GM12878 (cell line): ENCODE measurements around the gene AGTRAP. TPM values are rescaled to one million over a fixed set of nuclear protein-coding genes. Genes with fewer than 3 reads are reported as not detected.

Experiments used
- polyA plus RNA-seq, 11 experiments: library from polyadenylated mRNA; depleted of rRNA in 4 of 11; unstranded in 6 of 11; stranded (reverse) in 5 of 11; fragments of >200 nt; fragmentation: Nextera tagmentation in 4 of 11; fragmentation: Illumina TruSeq in 1 of 11; extraction: Ambion mirVana in 4 of 11; extraction: Trizol in 1 of 11; gene quantifications; 1 replicate in 1 of 11; 2 replicates in 10 of 11; pipeline versions ENCODE4 v1.2.1 to v1.2.3, GENCODE V29; 2011 to 2016; ENCODE audit warnings: inconsistent platforms in 2 of 11, missing spikeins in 2 of 11, low read depth in 1 of 11
- total RNA-seq, 4 experiments: library from RNA; depleted of rRNA in 3 of 4; stranded (reverse); fragments of >200 nt in 3 of 4; fragmentation: Illumina TruSeq in 1 of 4; extraction: Trizol in 1 of 4; gene quantifications; 2 replicates each; pipeline versions ENCODE4 v1.2.1 to v1.2.3, GENCODE V29; 2013 to 2021

Gene AGTRAP
- total and polyA plus RNA-seq, 10 of the 15 experiments (the other 5 are each of a cell fraction or from before 2014, with no cell fraction given): 3.0 to 17.4 (median 10.2) TPM

Other genes with a start within 250 kb of the AGTRAP start
Only the 7 nearest of the 13 such genes appear.
- 9.4 and 10.0 TPM in 2 replicates for gene FBXO44, start 81.3 kb upstream of the AGTRAP start, total RNA-seq (2014; rRNA removed)
- gene FBXO44, start 81.3 kb upstream of the AGTRAP start, total RNA-seq (2014; rRNA removed; fragmentation: Illumina TruSeq; extraction: Trizol): 4.2 and 4.8 TPM in 2 replicates
- 12.9 and 13.2 TPM in 2 replicates for gene FBXO44, start 81.3 kb upstream of the AGTRAP start, total RNA-seq (2021)
- gene FBXO44, start 81.3 kb upstream of the AGTRAP start, polyA plus RNA-seq (2011; rRNA removed): 4.1 and 6.3 TPM in 2 replicates
- gene FBXO44, start 81.3 kb upstream of the AGTRAP start, polyA plus RNA-seq (2014; fragmentation: Illumina TruSeq; extraction: Trizol): 1.1 and 4.0 TPM in 2 replicates
- gene FBXO44, start 81.3 kb upstream of the AGTRAP start, polyA plus RNA-seq (2014; fragmentation: Nextera tagmentation; extraction: Ambion mirVana): 1 to 10 TPM in 1 of 2 experiments, under 1 TPM in 1; 0.77 to 1.5 TPM
- 17.5 and 22.4 TPM in 2 replicates for gene FBXO44, start 81.3 kb upstream of the AGTRAP start, polyA plus RNA-seq (2014; rRNA removed)
- gene FBXO44, start 81.3 kb upstream of the AGTRAP start, polyA plus RNA-seq (2016; fragmentation: Nextera tagmentation; extraction: Ambion mirVana): 10 to 100 TPM; 11.7 to 12.9 TPM
- 37.1 TPM in 2 replicates for gene FBXO6, start 71.9 kb upstream of the AGTRAP start, total RNA-seq (2014; rRNA removed)
- 15.7 and 16.8 TPM in 2 replicates for gene FBXO6, start 71.9 kb upstream of the AGTRAP start, total RNA-seq (2014; rRNA removed; fragmentation: Illumina TruSeq; extraction: Trizol)
- gene FBXO6, start 71.9 kb upstream of the AGTRAP start, total RNA-seq (2021): 15.9 and 17.8 TPM in 2 replicates
- 9.2 and 17.0 TPM in 2 replicates for gene FBXO6, start 71.9 kb upstream of the AGTRAP start, polyA plus RNA-seq (2011; rRNA removed)
- gene FBXO6, start 71.9 kb upstream of the AGTRAP start, polyA plus RNA-seq (2014; fragmentation: Illumina TruSeq; extraction: Trizol): 10.5 and 18.4 TPM in 2 replicates
- 1 to 10 TPM; 6.0 to 9.3 TPM for gene FBXO6, start 71.9 kb upstream of the AGTRAP start, polyA plus RNA-seq (2014; fragmentation: Nextera tagmentation; extraction: Ambion mirVana)
- gene FBXO6, start 71.9 kb upstream of the AGTRAP start, polyA plus RNA-seq (2014; rRNA removed): 38.2 and 42.1 TPM in 2 replicates
- gene FBXO6, start 71.9 kb upstream of the AGTRAP start, polyA plus RNA-seq (2016; fragmentation: Nextera tagmentation; extraction: Ambion mirVana): 10 to 100 TPM; 26.7 to 32.4 TPM
- gene MAD2L2, start 55.0 kb upstream of the AGTRAP start, total RNA-seq (2014; rRNA removed): 88.3 and 95.0 TPM in 2 replicates
- gene MAD2L2, start 55.0 kb upstream of the AGTRAP start, total RNA-seq (2014; rRNA removed; fragmentation: Illumina TruSeq; extraction: Trizol): 32.8 and 37.2 TPM in 2 replicates
- 58.0 and 59.1 TPM in 2 replicates for gene MAD2L2, start 55.0 kb upstream of the AGTRAP start, total RNA-seq (2021)
- 33.2 and 48.3 TPM in 2 replicates for gene MAD2L2, start 55.0 kb upstream of the AGTRAP start, polyA plus RNA-seq (2011; rRNA removed)
- gene MAD2L2, start 55.0 kb upstream of the AGTRAP start, polyA plus RNA-seq (2014; fragmentation: Illumina TruSeq; extraction: Trizol): 21.5 and 42.6 TPM in 2 replicates
- gene MAD2L2, start 55.0 kb upstream of the AGTRAP start, polyA plus RNA-seq (2014; fragmentation: Nextera tagmentation; extraction: Ambion mirVana): 1 to 10 TPM; 3.5 to 8.0 TPM
- gene MAD2L2, start 55.0 kb upstream of the AGTRAP start, polyA plus RNA-seq (2014; rRNA removed): 80.5 and 85.1 TPM in 2 replicates
- gene MAD2L2, start 55.0 kb upstream of the AGTRAP start, polyA plus RNA-seq (2016; fragmentation: Nextera tagmentation; extraction: Ambion mirVana): 10 to 100 TPM; 75.4 to 86.5 TPM
- not detected in 2 replicates for gene DRAXIN, start 44.4 kb upstream of the AGTRAP start, total RNA-seq (2014; rRNA removed)
- gene DRAXIN, start 44.4 kb upstream of the AGTRAP start, total RNA-seq (2014; rRNA removed; fragmentation: Illumina TruSeq; extraction: Trizol): 0.04 and 0.05 TPM in 2 replicates
- 0.05 TPM in 1 of 2 replicates, not detected in the other for gene DRAXIN, start 44.4 kb upstream of the AGTRAP start, total RNA-seq (2021)
- gene DRAXIN, start 44.4 kb upstream of the AGTRAP start, polyA plus RNA-seq (2011; rRNA removed): 0.01 TPM in 2 replicates
- not detected in 2 replicates for gene DRAXIN, start 44.4 kb upstream of the AGTRAP start, polyA plus RNA-seq (2014; fragmentation: Illumina TruSeq; extraction: Trizol)
- under 1 TPM in 1 of 2 experiments, not detected in 1; 0.02 TPM for gene DRAXIN, start 44.4 kb upstream of the AGTRAP start, polyA plus RNA-seq (2014; fragmentation: Nextera tagmentation; extraction: Ambion mirVana)
- gene DRAXIN, start 44.4 kb upstream of the AGTRAP start, polyA plus RNA-seq (2014; rRNA removed): 0.01 TPM in 2 replicates
- under 1 TPM; 0.03 to 0.04 TPM for gene DRAXIN, start 44.4 kb upstream of the AGTRAP start, polyA plus RNA-seq (2016; fragmentation: Nextera tagmentation; extraction: Ambion mirVana)
- gene C1orf167, start 26.1 kb downstream of the AGTRAP start, total RNA-seq (2014; rRNA removed): 0.17 TPM in 1 of 2 replicates, not detected in the other
- not detected in 2 replicates for gene C1orf167, start 26.1 kb downstream of the AGTRAP start, total RNA-seq (2014; rRNA removed; fragmentation: Illumina TruSeq; extraction: Trizol)
- 0.31 TPM in 1 of 2 replicates, not detected in the other for gene C1orf167, start 26.1 kb downstream of the AGTRAP start, total RNA-seq (2021)
- not detected in 2 replicates for gene C1orf167, start 26.1 kb downstream of the AGTRAP start, polyA plus RNA-seq (2011; rRNA removed)
- gene C1orf167, start 26.1 kb downstream of the AGTRAP start, polyA plus RNA-seq (2014; fragmentation: Illumina TruSeq; extraction: Trizol): not detected in 2 replicates
- gene C1orf167, start 26.1 kb downstream of the AGTRAP start, polyA plus RNA-seq (2014; fragmentation: Nextera tagmentation; extraction: Ambion mirVana): not detected
- gene C1orf167, start 26.1 kb downstream of the AGTRAP start, polyA plus RNA-seq (2014; rRNA removed): not detected in 2 replicates
- gene C1orf167, start 26.1 kb downstream of the AGTRAP start, polyA plus RNA-seq (2016; fragmentation: Nextera tagmentation; extraction: Ambion mirVana): not detected
- 16.1 and 16.8 TPM in 2 replicates for gene MTHFR, start 69.8 kb downstream of the AGTRAP start, total RNA-seq (2014; rRNA removed)
- 9.7 and 10.0 TPM in 2 replicates for gene MTHFR, start 69.8 kb downstream of the AGTRAP start, total RNA-seq (2014; rRNA removed; fragmentation: Illumina TruSeq; extraction: Trizol)
- 15.8 and 16.6 TPM in 2 replicates for gene MTHFR, start 69.8 kb downstream of the AGTRAP start, total RNA-seq (2021)
- 8.0 and 13.1 TPM in 2 replicates for gene MTHFR, start 69.8 kb downstream of the AGTRAP start, polyA plus RNA-seq (2011; rRNA removed)
- gene MTHFR, start 69.8 kb downstream of the AGTRAP start, polyA plus RNA-seq (2014; fragmentation: Illumina TruSeq; extraction: Trizol): 5.0 and 9.0 TPM in 2 replicates
- 1 to 10 TPM; 1.0 to 1.2 TPM for gene MTHFR, start 69.8 kb downstream of the AGTRAP start, polyA plus RNA-seq (2014; fragmentation: Nextera tagmentation; extraction: Ambion mirVana)
- gene MTHFR, start 69.8 kb downstream of the AGTRAP start, polyA plus RNA-seq (2014; rRNA removed): 14.1 and 15.1 TPM in 2 replicates
- gene MTHFR, start 69.8 kb downstream of the AGTRAP start, polyA plus RNA-seq (2016; fragmentation: Nextera tagmentation; extraction: Ambion mirVana): 1 to 10 TPM; 8.1 to 9.2 TPM
- 9.3 and 9.9 TPM in 2 replicates for gene CLCN6, start 70.1 kb downstream of the AGTRAP start, total RNA-seq (2014; rRNA removed)
- 8.0 and 9.0 TPM in 2 replicates for gene CLCN6, start 70.1 kb downstream of the AGTRAP start, total RNA-seq (2014; rRNA removed; fragmentation: Illumina TruSeq; extraction: Trizol)
- 18.3 and 20.8 TPM in 2 replicates for gene CLCN6, start 70.1 kb downstream of the AGTRAP start, total RNA-seq (2021)
- gene CLCN6, start 70.1 kb downstream of the AGTRAP start, polyA plus RNA-seq (2011; rRNA removed): 10.0 and 12.0 TPM in 2 replicates
- gene CLCN6, start 70.1 kb downstream of the AGTRAP start, polyA plus RNA-seq (2014; fragmentation: Illumina TruSeq; extraction: Trizol): 16.5 TPM in 2 replicates
- gene CLCN6, start 70.1 kb downstream of the AGTRAP start, polyA plus RNA-seq (2014; fragmentation: Nextera tagmentation; extraction: Ambion mirVana): 1 to 10 TPM; 2.2 to 2.4 TPM
- gene CLCN6, start 70.1 kb downstream of the AGTRAP start, polyA plus RNA-seq (2014; rRNA removed): 19.7 and 20.9 TPM in 2 replicates
- 10 to 100 TPM in 1 of 2 experiments, 1 to 10 TPM in 1; 9.5 to 10.5 TPM for gene CLCN6, start 70.1 kb downstream of the AGTRAP start, polyA plus RNA-seq (2016; fragmentation: Nextera tagmentation; extraction: Ambion mirVana)